ENCODE data around the gene NT5DC1. TPM values are rescaled to one million over a fixed set of nuclear protein-coding genes. Genes with fewer than 3 reads are reported as not detected.

The NT5DC1 gene
- total RNA-seq, 1 experiment from 2014 or later = 63.7 TPM

- H3K9me2 ChIP-seq (ENCODE audit: insufficient read depth) = no peaks in the 10 kb centered on the region
- no peaks in the 10 kb centered on the region for H3K79me2 ChIP-seq (ENCODE audit: insufficient read depth, low read length)
- ATAC-seq = no peak
- H3K36me3 ChIP-seq (ENCODE audit: control insufficient read depth in 1 of 2, insufficient read depth in 2 of 2, low read length in 2 of 2) = peaks cover 4 to 11% of the 10 kb centered on the region in 2 experiments; a peak in 3 of 4 replicates
- no peak overlapping the region for H3K4me2 ChIP-seq (ENCODE audit: low read length)
- no peak overlapping the region for H3K27ac ChIP-seq (ENCODE audit: low read depth, low read length)
- no peak for DNase-seq (ENCODE audit: low read depth, low spot score)
- no peak overlapping the region for H3K9ac ChIP-seq (ENCODE audit: low read length)
- no peaks in the 10 kb centered on the region for H3K4me1 ChIP-seq (ENCODE audit: control insufficient read depth in 1 of 2, insufficient read depth in 2 of 2, low read length in 2 of 2)
- RAD21 ChIA-PET (ENCODE audit: low non-redundant PET in 1 of 2, low total read pairs in 2 of 2, uncharacterized antibody in 2 of 2, unreplicated experiment in 2 of 2) = no interaction called here
- intact Hi-C loops (cut with micrococcal nuclease) = no loop called here
- H3K4me3 ChIP-seq (replicated peaks in 1 of 2; ENCODE audit: low read depth in 1 of 2, low read length in 2 of 2) = no peak overlapping the region
- H4K20me1 ChIP-seq (ENCODE audit: insufficient read depth) = no peaks in the 10 kb centered on the region
- CTCF ChIA-PET = no interaction called here
- H3K9me3 ChIP-seq (ENCODE audit: control insufficient read depth in 1 of 2, insufficient read depth in 1 of 2, low read depth in 1 of 2, low read length in 2 of 2) = no peaks in the 10 kb centered on the region
- no peaks in the 10 kb centered on the region for H3K27me3 ChIP-seq (ENCODE audit: insufficient read depth, low read length)
- no peak overlapping the region for H2AFZ ChIP-seq (ENCODE audit: low read depth, low read length, poor library complexity, severe bottlenecking)
- no TSS peak for BruUV-seq (replicated peaks)
- POLR2A ChIA-PET = interaction anchor here (0.6 kb wide), 1 partner anchor 212 kb away, joined by 3 read pairs; no protein-coding TSS in a partner anchor
- TF ChIP-seq RAD21 (IDR thresholded peaks at IDR 0.05; ENCODE audit: low read depth) (peak; percentile 23; the same call in 1 of the 2 replicates), CTCF (IDR thresholded peaks at IDR 0.05 in 2 of 3, conservative IDR thresholded peaks at IDR 0.05 in 1 of 3; ENCODE audit: borderline replicate concordance in 1 of 3, insufficient read depth in 1 of 3, low read depth in 2 of 3, low read length in 2 of 3) (peak; percentile 18 to 49 (median 18); a peak in 4 of 6 replicates), ZFX (IDR thresholded peaks at IDR 0.05) (no peak)
- TF ChIP-seq, protein P1, sequence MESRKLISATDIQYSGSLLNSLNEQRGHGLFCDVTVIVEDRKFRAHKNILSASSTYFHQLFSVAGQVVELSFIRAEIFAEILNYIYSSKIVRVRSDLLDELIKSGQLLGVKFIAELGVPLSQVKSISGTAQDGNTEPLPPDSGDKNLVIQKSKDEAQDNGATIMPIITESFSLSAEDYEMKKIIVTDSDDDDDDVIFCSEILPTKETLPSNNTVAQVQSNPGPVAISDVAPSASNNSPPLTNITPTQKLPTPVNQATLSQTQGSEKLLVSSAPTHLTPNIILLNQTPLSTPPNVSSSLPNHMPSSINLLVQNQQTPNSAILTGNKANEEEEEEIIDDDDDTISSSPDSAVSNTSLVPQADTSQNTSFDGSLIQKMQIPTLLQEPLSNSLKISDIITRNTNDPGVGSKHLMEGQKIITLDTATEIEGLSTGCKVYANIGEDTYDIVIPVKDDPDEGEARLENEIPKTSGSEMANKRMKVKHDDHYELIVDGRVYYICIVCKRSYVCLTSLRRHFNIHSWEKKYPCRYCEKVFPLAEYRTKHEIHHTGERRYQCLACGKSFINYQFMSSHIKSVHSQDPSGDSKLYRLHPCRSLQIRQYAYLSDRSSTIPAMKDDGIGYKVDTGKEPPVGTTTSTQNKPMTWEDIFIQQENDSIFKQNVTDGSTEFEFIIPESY (IDR thresholded peaks at IDR 0.05; ENCODE audit: extremely low read depth, insufficient replicate concordance, low read length) = no peak
Measured at GRCh38 chr6:116115781-116116180, 15.1 kb downstream of the NT5DC1 start.

GRCh38 chr6:116118608-116119007 is 18.0 kb downstream of the NT5DC1 start:
- Histone ChIP-seq H2AFZ (ENCODE audit: low read depth, low read length, poor library complexity, severe bottlenecking) (no peak overlapping the region), H3K9me2 (ENCODE audit: insufficient read depth) (no peaks in the 10 kb centered on the region), H3K36me3 (ENCODE audit: control insufficient read depth in 1 of 2, insufficient read depth in 2 of 2, low read length in 2 of 2) (peaks cover 0 to 3% of the 10 kb centered on the region in 2 experiments; a peak in 1 of 4 replicates), H3K4me2 (ENCODE audit: low read length) (no peak overlapping the region), H3K9me3 (ENCODE audit: control insufficient read depth in 1 of 2, insufficient read depth in 1 of 2, low read depth in 1 of 2, low read length in 2 of 2) (no peaks in the 10 kb centered on the region), H3K4me3 (replicated peaks in 1 of 2; ENCODE audit: low read depth in 1 of 2, low read length in 2 of 2) (no peak overlapping the region), H3K79me2 (ENCODE audit: insufficient read depth, low read length) (no peaks in the 10 kb centered on the region), H3K4me1 (ENCODE audit: control insufficient read depth in 1 of 2, insufficient read depth in 2 of 2, low read length in 2 of 2) (no peaks in the 10 kb centered on the region), H4K20me1 (ENCODE audit: insufficient read depth) (no peaks in the 10 kb centered on the region), H3K27ac (ENCODE audit: low read depth, low read length) (no peak overlapping the region), H3K9ac (ENCODE audit: low read length) (no peak overlapping the region), H3K27me3 (ENCODE audit: insufficient read depth, low read length) (no peaks in the 10 kb centered on the region)
- DNase-seq (ENCODE audit: low read depth, low spot score) (no peak), ATAC-seq (no peak)
- ChIA-PET RAD21 (ENCODE audit: low non-redundant PET in 1 of 2, low total read pairs in 2 of 2, uncharacterized antibody in 2 of 2, unreplicated experiment in 2 of 2) (no interaction called here), CTCF (no interaction called here), POLR2A (no interaction called here)
- intact Hi-C loops (cut with micrococcal nuclease) = no loop called here
- TF ChIP-seq EZH2 (IDR thresholded peaks at IDR 0.05) (no peak), FOSL1 (IDR thresholded peaks at IDR 0.05; ENCODE audit: low read depth) (no peak), TCF7L2 (IDR thresholded peaks at IDR 0.05; ENCODE audit: borderline replicate concordance, extremely low read depth, insufficient read depth, insufficient read length) (no peak)
- TF ChIP-seq, protein P2, sequence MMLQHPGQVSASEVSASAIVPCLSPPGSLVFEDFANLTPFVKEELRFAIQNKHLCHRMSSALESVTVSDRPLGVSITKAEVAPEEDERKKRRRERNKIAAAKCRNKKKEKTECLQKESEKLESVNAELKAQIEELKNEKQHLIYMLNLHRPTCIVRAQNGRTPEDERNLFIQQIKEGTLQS (IDR thresholded peaks at IDR 0.05) = no peak
- no TSS peak for BruUV-seq (replicated peaks)
